Measurements from ENCODE around the gene HLA-E.

GRCh38 chr6:30465595-30466306 is 23.6 kb upstream of the HLA-E start:
- TF ChIP-seq, protein P1, sequence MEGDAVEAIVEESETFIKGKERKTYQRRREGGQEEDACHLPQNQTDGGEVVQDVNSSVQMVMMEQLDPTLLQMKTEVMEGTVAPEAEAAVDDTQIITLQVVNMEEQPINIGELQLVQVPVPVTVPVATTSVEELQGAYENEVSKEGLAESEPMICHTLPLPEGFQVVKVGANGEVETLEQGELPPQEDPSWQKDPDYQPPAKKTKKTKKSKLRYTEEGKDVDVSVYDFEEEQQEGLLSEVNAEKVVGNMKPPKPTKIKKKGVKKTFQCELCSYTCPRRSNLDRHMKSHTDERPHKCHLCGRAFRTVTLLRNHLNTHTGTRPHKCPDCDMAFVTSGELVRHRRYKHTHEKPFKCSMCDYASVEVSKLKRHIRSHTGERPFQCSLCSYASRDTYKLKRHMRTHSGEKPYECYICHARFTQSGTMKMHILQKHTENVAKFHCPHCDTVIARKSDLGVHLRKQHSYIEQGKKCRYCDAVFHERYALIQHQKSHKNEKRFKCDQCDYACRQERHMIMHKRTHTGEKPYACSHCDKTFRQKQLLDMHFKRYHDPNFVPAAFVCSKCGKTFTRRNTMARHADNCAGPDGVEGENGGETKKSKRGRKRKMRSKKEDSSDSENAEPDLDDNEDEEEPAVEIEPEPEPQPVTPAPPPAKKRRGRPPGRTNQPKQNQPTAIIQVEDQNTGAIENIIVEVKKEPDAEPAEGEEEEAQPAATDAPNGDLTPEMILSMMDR (IDR thresholded peaks at IDR 0.05): no peak
- TF ChIP-seq POLR2A (IDR thresholded peaks at IDR 0.05): no peak
